T-helper 2 cell treated with Interferon-gamma antibody and Interleukin-4, amounts not matched to agents 5 μg/mL and 100 μg/mL, for 36 hours (primary cell): Measurements from ENCODE around the gene PAX8.

ENCODE experiments used
- DNase-seq: peaks from one replicate; pipeline ENCODE4 v3.0.0; 2021; ENCODE audit warnings: low spot score
- H3K27ac Mint-ChIP-seq: one replicate; pipeline ENCODE4 v1.8.0; 2021; ENCODE audit warnings: mild to moderate bottlenecking, mixed read lengths
- H3K27me3 Mint-ChIP-seq: one replicate; pipeline ENCODE4 v1.8.0; 2021; ENCODE audit warnings: low read depth, mixed read lengths
- H3K36me3 Mint-ChIP-seq: one replicate; pipeline ENCODE4 v1.8.0; 2021; ENCODE audit warnings: low read depth, mixed read lengths
- H3K4me1 Mint-ChIP-seq: one replicate; pipeline ENCODE4 v1.8.0; 2021; ENCODE audit warnings: low read depth, mixed read lengths
- H3K4me3 Mint-ChIP-seq: one replicate; pipeline ENCODE4 v1.8.0; 2022; ENCODE audit warnings: mild to moderate bottlenecking, moderate library complexity, mixed read lengths
- H3K9me3 Mint-ChIP-seq: one replicate; pipeline ENCODE4 v1.8.0; 2021; ENCODE audit warnings: mixed read lengths

The PAX8 gene

DNA sequence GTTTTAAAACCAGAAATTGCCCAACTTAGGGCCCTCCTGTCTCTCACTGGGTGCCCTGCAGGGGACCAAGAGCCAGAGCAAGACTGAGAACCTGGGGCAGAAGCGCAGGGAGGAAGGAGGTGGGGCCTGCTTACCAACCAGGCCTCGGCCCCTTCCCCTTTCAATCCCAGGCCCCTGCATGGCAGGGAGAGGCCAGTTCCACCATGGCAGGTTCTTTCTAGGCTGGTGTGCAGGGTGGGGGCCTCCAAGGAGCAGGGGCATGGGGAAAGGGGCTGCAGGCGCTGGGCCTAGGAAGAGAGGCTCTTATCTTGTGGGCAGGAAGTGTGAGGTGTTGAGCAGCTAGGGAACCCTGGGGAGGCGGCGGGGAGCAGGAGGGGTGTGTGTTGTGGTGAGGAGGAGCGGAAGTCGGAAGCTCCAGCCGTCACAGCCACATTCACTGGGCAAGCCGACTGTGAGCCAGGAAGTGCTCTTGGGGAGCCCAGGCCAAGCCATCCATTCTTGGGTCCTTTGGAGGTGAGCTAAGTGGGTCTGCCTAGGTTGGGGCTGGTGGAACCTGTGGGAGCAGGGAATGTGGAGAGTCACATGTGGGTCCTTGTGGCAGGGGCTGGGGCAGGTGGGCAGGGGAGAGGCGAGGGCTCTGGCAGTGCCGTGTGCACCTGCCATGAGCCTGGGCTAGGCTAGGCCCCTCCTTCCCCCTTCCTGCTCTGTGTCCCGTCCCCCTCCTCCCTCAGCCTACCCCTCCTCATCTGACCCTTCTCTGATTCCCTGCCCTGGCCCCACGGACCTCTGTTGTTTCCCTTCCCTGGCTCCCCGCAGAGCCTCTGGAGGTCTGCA is 105.0 kb downstream of the PAX8 start, which contains the start of gene PSD4:
Gene PSD4, plus strand, starts transcription at position 430 of the 834 bp plus-strand sequence. CDS start 8,486 bp downstream, outside the sequence.
- peaks cover 62% of the 10 kb centered on the region for H3K36me3 Mint-ChIP-seq
- no peaks in the 10 kb centered on the region for H3K27me3 Mint-ChIP-seq
- peak; percentile 91 for DNase-seq
- H3K27ac Mint-ChIP-seq, result peak within 1 kb of the TSS; percentile 93
- H3K4me1 Mint-ChIP-seq, result peaks cover 65% of the 10 kb centered on the region
- peaks cover 5% of the 10 kb centered on the region for H3K9me3 Mint-ChIP-seq
- H3K4me3 Mint-ChIP-seq, result peak within 1 kb of the TSS; percentile 89

DNA sequence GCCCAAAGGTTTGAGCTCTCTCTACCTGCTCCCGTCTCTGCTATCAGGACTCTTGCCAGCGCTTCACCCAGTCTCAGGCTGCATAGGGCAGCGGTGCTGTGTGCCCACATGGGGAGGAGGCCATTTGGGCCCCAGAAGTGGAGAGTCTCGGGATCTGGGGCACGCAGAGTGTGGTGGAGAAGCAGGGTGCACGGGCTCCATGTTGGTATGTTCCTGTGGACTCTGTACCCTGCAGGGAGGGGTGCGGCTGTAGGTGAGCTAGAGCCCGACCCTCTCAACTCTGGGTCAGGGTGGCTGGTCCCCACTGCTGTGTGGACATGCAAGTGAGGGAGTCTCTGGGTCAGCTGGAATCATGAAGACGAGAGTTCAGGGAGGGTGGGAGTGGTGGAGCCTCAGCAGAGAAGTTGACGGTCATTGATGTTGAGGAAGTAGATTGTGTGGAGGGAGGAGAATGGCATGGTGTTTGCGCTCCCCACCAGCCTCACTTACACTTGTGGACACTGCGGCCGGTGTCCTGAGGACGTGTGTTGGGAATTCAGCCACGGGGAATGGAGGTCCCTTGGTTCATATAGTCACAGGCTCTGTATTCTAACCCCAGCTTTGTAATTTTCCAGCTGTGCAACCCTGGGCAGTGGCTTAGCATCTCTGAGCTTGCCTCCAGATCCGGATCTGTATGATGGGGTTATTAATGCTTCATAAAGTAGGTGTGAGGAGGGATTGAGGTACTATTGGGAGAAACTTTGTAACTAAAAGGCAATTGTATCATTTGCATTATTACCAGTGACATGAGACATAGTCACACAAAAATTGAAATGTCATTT is 105.8 kb downstream of the PAX8 start:
- peak overlapping the region; percentile 93 for H3K27ac Mint-ChIP-seq
- peaks cover 5% of the 10 kb centered on the region for H3K9me3 Mint-ChIP-seq
- peak overlapping the region; percentile 89 for H3K4me3 Mint-ChIP-seq
- no peaks in the 10 kb centered on the region for H3K27me3 Mint-ChIP-seq
- H3K4me1 Mint-ChIP-seq, result peaks cover 65% of the 10 kb centered on the region
- no peak for DNase-seq
- peaks cover 54% of the 10 kb centered on the region for H3K36me3 Mint-ChIP-seq

DNA sequence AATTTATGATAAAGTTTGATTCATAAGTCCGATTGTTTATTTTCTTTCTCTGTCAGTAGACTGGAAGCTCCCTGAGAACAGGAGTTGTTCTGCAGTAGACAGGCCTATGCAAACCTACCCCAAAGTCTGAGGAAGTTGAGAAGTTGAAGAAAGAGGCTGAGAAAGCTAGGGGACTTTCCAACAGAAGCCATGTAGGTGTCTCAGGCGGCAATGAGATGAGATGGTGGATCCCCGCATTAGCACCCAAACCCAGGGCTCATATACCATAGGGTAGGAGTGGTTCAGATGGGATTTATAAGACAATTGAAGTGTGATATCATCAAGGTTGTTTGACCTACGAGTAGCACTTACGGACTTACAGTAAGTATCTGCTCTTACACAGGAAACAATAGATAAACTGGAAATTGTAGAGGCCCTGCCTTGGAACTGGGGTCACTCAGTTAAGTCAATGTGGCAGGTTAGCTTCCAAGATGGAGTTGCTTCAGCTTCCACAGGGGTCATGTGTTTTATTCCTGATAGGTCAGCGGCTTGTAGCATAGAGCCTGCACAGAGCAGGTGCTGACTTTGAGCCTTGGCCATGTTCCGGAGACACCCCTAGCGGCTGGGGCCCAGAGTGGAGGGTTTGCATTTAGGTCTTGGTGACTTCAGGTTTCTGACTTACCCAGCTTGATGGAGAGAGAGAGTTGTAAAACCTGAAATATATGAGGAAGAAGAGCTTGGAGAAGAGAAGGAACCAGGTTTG is 107.2 kb downstream of the PAX8 start:
- Mint-ChIP-seq H3K4me3 (peak overlapping the region; percentile 46), H3K27me3 (no peaks in the 10 kb centered on the region), H3K9me3 (peaks cover 5% of the 10 kb centered on the region), H3K27ac (peak overlapping the region; percentile 58), H3K36me3 (peaks cover 42% of the 10 kb centered on the region), H3K4me1 (peaks cover 64% of the 10 kb centered on the region)
- DNase-seq, result no peak

DNA sequence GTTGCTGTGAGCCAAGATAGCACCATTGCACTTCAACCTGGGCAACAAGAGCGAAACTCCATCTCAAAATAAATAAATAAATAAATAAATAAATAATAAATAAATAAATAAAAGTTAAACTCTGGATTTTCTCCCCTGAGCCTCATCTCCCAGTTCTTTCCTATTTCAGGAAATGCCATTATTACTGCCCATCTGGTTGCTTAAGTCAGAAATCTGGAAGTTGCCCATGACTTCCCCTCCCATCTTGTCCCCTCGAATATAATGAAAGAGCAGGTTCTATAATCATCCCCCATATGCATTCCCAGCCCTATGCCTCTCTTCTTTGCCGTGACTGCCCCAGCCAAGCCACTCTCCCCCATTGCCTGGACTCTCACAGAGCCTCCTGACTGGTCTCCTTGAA is 109.1 kb downstream of the PAX8 start:
- DNase-seq, result no peak
- Mint-ChIP-seq H3K27me3 (no peaks in the 10 kb centered on the region), H3K27ac (peak overlapping the region; percentile 86), H3K36me3 (peaks cover 27% of the 10 kb centered on the region), H3K4me3 (peak overlapping the region; percentile 65), H3K4me1 (peaks cover 60% of the 10 kb centered on the region), H3K9me3 (peaks cover 5% of the 10 kb centered on the region)

DNA sequence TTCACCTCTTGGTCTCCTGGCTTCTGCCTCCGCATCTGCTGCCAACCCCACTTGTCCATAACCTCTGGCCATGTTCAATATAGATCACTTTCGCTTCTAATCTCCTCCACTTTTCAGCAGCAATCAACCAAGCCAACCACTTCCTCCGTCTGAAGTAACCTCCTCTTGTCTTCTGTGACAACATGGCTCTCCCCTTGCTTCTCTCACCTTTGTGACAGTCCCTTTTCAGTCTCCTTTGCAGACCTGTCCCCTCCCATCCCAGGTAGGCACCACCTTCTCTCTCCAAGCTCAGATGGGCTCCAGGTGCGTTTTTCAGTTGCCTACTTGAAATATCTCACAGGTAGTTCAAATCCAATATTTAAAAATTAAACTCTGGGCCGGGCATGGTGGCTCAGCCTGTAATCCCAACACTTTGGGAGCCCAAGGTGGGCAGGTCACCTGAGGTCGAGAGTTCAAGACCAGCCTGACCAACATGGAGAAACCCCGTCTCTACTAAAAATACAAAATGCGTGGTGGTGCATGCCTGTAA is 109.7 kb downstream of the PAX8 start:
- Mint-ChIP-seq H3K4me1 (peaks cover 60% of the 10 kb centered on the region), H3K27ac (peak overlapping the region; percentile 92), H3K27me3 (no peaks in the 10 kb centered on the region), H3K36me3 (peaks cover 22% of the 10 kb centered on the region), H3K4me3 (peak overlapping the region; percentile 79), H3K9me3 (peaks cover 5% of the 10 kb centered on the region)
- DNase-seq, result peak; percentile 23

DNA sequence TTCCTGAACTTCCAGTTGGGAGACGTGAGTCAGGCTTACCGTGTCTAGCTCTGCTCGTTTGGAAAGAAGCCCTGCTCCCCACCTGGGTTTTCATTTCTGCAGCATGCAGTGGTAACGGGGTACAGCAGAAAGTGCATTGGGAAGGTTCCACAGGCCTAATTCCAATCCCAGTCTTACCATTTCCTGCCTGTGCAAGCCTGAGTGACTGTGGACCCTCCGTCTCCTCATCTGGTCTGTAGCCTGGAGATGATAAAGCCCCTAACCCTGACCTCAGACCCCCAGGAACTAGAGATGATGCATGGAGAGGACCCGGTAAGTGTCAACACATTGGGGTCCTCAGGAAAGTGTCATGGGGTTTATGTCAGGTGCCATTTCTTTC is 110.8 kb downstream of the PAX8 start:
- no peaks in the 10 kb centered on the region for H3K27me3 Mint-ChIP-seq
- peak overlapping the region; percentile 79 for H3K4me3 Mint-ChIP-seq
- no peak for DNase-seq
- H3K27ac Mint-ChIP-seq, result peak overlapping the region; percentile 92
- peaks cover 5% of the 10 kb centered on the region for H3K9me3 Mint-ChIP-seq
- H3K4me1 Mint-ChIP-seq, result peaks cover 52% of the 10 kb centered on the region
- peaks cover 19% of the 10 kb centered on the region for H3K36me3 Mint-ChIP-seq

DNA sequence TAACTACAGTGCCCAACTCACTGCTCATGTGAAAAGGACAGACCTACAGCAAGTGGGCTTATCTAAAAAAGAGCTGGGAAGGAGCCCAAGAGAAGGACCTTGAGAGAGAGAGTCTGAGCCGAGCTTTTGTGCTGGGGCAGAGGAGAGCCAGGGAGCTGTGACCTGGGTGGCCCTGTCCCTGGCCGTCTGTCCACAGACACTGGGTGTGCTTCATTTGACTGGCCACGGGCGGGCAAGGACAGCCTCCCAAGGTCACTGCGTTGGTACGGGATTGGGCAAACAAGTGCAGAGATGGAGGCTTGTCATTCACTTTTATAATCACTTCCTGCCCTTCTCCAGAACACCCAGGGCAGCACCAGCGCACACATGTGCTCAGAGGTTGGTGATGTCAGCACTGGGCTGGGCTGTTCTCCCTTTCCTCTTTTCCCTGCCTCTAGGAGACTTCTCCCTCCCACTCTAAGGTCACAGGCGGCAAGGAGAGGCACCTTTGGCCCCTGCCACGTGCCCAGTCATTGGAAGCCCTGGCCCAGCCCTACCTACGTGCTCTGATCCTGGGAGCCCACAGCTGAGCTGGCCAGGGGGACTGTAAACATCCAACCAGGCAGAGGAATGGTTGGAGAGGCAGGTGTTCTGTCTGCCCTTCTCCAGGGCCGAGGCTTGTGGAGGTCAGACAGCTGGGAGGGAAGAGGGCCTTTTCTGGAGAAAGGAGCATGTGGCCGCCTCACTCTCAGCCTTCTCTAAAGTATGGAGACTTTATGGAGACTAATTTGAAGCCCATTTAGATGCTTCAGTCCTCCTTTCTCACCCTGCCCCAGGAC is 111.4 kb downstream of the PAX8 start:
- H3K27ac Mint-ChIP-seq, result peak overlapping the region; percentile 92
- peaks cover 52% of the 10 kb centered on the region for H3K4me1 Mint-ChIP-seq
- H3K27me3 Mint-ChIP-seq, result no peaks in the 10 kb centered on the region
- DNase-seq, result peak; percentile 48
- H3K9me3 Mint-ChIP-seq, result peaks cover 5% of the 10 kb centered on the region
- peak overlapping the region; percentile 79 for H3K4me3 Mint-ChIP-seq
- H3K36me3 Mint-ChIP-seq, result peaks cover 15% of the 10 kb centered on the region

DNA sequence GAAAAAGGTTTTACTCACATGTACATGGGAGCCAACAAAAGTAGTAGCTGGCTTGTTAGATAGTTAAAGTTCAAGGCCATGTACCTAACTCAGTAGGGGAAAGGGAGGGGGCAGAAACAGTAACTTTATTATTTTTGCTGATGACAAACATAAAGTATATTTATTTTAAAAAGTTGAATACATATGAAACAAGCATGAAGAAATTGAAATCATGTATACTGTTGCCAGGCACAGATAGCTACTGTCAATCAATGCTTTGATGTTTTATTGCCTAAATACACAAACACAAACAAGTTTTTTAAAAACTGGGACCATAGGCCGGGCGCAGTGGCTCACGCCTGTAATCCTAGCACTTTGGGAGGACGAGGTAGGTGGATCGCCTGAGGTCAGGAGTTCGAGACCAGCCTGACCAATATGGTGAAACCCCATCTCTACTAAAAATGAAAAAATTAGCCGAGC is 112.5 kb downstream of the PAX8 start:
- Mint-ChIP-seq H3K36me3 (peaks cover 8% of the 10 kb centered on the region), H3K27me3 (no peaks in the 10 kb centered on the region), H3K9me3 (peaks cover 3% of the 10 kb centered on the region), H3K27ac (peak overlapping the region; percentile 9), H3K4me1 (peaks cover 43% of the 10 kb centered on the region), H3K4me3 (no peak overlapping the region)
- DNase-seq, result no peak
